ENCODE data around the gene VASN. TPM values are rescaled to one million over a fixed set of nuclear protein-coding genes. Genes with fewer than 3 reads are reported as not detected.
A peak's percentile ranks its signal among the peaks of the same experiment; 100 is the strongest.

Gene VASN
- total and polyA plus RNA-seq, 3 experiments from 2014 or later: 0.31 TPM; not detected in 2

DNA sequence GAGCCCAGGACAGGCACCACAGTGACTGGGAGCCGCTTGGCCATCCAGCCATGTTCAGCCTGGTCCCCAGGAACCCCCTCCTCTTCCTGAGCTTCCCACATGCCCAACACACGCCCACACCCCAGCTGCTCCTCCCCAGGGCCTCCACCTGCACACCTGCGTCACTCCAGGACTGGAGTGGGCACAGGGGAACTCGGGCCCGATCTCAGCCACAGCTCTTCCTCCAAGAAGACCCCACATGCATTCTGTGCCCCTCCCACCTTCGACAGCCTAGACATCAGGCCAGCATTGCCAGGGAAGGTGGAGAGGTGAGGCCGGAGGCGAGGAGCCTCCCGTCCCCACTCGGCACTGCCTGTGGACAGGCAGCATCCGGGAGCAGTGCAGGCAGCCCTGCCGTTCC, 6.0 kb upstream of the VASN start:
- Histone ChIP-seq H3K4me1 (ENCODE audit: insufficient read depth, low read length) (no peaks in the 10 kb centered on the region), H3K9me3 (ENCODE audit: low read length) (no peaks in the 10 kb centered on the region), H3K36me3 (ENCODE audit: insufficient read depth, low read length) (peaks cover 43% of the 10 kb centered on the region), H3K4me3 (ENCODE audit: low read length) (no peak overlapping the region), H3K27me3 (ENCODE audit: insufficient read depth, low read length, poor library complexity, severe bottlenecking) (no peaks in the 10 kb centered on the region), H3K27ac (ENCODE audit: low read depth, low read length) (no peak overlapping the region)
- ChIA-PET CTCF (interaction anchor here (0.7 to 1.3 kb wide), 5 partner anchors 14 to 183 kb away, joined by 3 to 4 read pairs (median 3); no protein-coding TSS in a partner anchor), POLR2A (no interaction called here)
- Mint-ChIP-seq H3K27me3 (no peaks in the 10 kb centered on the region), H3K36me3 (peaks cover 0 to 74% (median 0%) of the 10 kb centered on the region in 3 donors), H3K4me3 (no peak overlapping the region), H3K4me1 (peaks cover 0 to 17% (median 0%) of the 10 kb centered on the region in 3 donors), H3K9me3 (no peaks in the 10 kb centered on the region), H3K27ac (no peak overlapping the region)
- no peak for DNase-seq

DNA sequence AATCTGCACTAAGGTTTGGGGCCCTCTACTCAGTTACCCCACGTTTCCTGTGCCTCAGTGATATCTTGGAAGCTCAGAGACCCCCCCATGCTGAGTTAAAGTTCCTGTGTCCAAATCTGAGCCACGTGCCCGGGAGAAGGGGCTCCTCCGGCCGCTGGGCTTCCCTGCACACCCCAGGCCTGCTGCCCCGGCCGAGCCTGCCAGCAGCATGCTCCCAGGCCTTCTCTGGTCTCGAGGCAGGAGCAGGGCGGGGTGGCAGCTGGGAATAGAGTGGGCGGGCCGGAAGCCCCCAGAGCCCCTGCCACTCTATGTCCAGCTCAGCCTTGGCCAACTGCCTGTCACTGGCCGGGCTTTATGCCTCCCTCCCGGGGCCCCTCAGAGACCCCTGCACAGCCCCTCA, 5.6 kb upstream of the VASN start:
- no peaks in the 10 kb centered on the region for H3K27me3 ChIP-seq (ENCODE audit: insufficient read depth, low read length, poor library complexity, severe bottlenecking)
- H3K27ac Mint-ChIP-seq: no peak overlapping the region
- H3K27me3 Mint-ChIP-seq: no peaks in the 10 kb centered on the region
- H3K4me3 Mint-ChIP-seq: no peak overlapping the region
- peaks cover 40% of the 10 kb centered on the region for H3K36me3 ChIP-seq (ENCODE audit: insufficient read depth, low read length)
- ChIA-PET CTCF (interaction anchor here (0.7 to 1.3 kb wide), 5 partner anchors 14 to 183 kb away, joined by 3 to 4 read pairs (median 3); no protein-coding TSS in a partner anchor), POLR2A (no interaction called here)
- H3K9me3 ChIP-seq (ENCODE audit: low read length): no peaks in the 10 kb centered on the region
- H3K9me3 Mint-ChIP-seq: no peaks in the 10 kb centered on the region
- H3K4me1 Mint-ChIP-seq: peaks cover 0 to 19% (median 0%) of the 10 kb centered on the region in 3 donors
- H3K4me1 ChIP-seq (ENCODE audit: insufficient read depth, low read length): no peaks in the 10 kb centered on the region
- H3K36me3 Mint-ChIP-seq: peaks cover 0 to 70% (median 0%) of the 10 kb centered on the region in 3 donors
- no peak for DNase-seq
- no peak overlapping the region for H3K27ac ChIP-seq (ENCODE audit: low read depth, low read length)
- H3K4me3 ChIP-seq (ENCODE audit: low read length): no peak overlapping the region

DNA sequence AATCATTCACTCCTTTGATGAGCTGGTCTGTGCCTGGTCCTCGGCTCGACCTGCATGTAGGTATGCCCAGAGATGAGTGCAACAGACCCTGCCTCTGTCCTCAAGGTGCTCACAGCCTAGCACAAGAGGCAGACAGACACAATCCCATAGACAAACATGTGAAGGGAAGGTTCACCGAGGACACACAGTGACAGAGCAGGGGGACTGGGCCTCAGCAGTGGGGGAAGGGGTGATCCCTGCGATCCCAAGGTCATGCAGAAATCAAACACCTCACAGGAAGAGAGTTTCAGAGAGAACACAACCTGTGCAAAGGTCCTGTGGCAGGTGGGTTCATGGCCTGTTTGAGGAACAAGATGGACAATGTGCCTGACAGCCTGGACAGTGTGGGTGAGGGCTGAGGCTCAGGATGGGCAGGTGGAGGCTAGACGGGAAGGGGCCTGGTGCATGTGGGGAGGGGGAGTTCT, 4.2 kb upstream of the VASN start:
- no peaks in the 10 kb centered on the region for H3K9me3 Mint-ChIP-seq
- H3K4me3 Mint-ChIP-seq: peak overlapping the region in 1 of 7 donors; percentile 46
- peaks cover 0 to 59% (median 0%) of the 10 kb centered on the region in 3 donors for H3K36me3 Mint-ChIP-seq
- no peaks in the 10 kb centered on the region for H3K27me3 ChIP-seq (ENCODE audit: insufficient read depth, low read length, poor library complexity, severe bottlenecking)
- no peaks in the 10 kb centered on the region for H3K27me3 Mint-ChIP-seq
- H3K9me3 ChIP-seq (ENCODE audit: low read length): no peaks in the 10 kb centered on the region
- no peak overlapping the region for H3K4me3 ChIP-seq (ENCODE audit: low read length)
- CTCF ChIA-PET: no interaction called here
- H3K36me3 ChIP-seq (ENCODE audit: insufficient read depth, low read length): peaks cover 29% of the 10 kb centered on the region
- H3K4me1 ChIP-seq (ENCODE audit: insufficient read depth, low read length): peaks cover 3% of the 10 kb centered on the region
- H3K27ac Mint-ChIP-seq: peak overlapping the region in 3 of 8 donors; percentile 26 to 38 (median 29)
- POLR2A ChIA-PET: no interaction called here
- peaks cover 0 to 28% (median 2%) of the 10 kb centered on the region in 3 donors for H3K4me1 Mint-ChIP-seq
- DNase-seq: no peak
- no peak overlapping the region for H3K27ac ChIP-seq (ENCODE audit: low read depth, low read length)

DNA sequence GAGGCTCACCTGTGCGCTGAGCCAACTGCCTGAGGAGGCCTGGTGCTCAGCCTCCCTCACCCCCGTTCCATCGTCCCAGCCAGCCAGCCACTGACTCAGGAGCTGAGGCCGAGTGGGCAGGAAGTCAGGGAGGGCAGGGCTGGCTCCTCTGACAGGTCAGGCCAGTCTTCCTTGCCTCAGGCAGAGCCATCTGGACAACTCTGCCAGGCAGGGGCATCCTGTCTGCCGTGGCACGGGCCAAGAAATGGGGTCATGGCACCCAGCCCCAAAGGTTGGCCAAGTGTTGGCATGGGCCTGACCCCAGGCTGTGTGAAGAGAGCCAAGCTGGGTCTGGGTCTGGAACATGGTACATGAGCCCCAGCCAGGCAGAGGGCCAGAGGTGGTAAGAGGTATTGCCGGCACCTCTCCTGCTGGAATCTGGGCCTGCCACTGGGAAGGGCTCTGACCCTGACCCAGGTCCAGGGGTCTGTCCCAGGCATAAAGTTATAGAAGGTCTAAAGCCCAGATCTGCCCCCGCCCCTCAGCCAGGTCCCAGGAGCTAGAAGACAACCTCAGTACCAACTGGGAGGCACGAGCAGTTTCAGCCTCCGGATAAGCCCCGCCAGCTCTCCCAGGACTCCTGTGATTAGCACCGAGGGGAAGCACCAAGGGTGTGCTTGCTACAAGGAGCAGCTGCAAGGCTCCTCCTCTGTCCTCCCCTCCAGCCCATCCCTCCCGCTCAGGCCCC, 2.5 kb upstream of the VASN start:
- peaks cover 5 to 45% (median 9%) of the 10 kb centered on the region in 3 donors for H3K4me1 Mint-ChIP-seq
- peaks cover 22% of the 10 kb centered on the region for H3K36me3 ChIP-seq (ENCODE audit: insufficient read depth, low read length)
- H3K27ac ChIP-seq (ENCODE audit: low read depth, low read length): no peak overlapping the region
- no peaks in the 10 kb centered on the region for H3K27me3 ChIP-seq (ENCODE audit: insufficient read depth, low read length, poor library complexity, severe bottlenecking)
- H3K4me3 Mint-ChIP-seq: no peak overlapping the region
- ChIA-PET POLR2A (no interaction called here), CTCF (interaction anchor here (1.1 to 2.2 kb wide), 2 partner anchors 10 to 33 kb away, joined by 5 to 7 read pairs; no protein-coding TSS in a partner anchor)
- no peak for DNase-seq
- no peaks in the 10 kb centered on the region for H3K9me3 ChIP-seq (ENCODE audit: low read length)
- H3K9me3 Mint-ChIP-seq: no peaks in the 10 kb centered on the region
- no peaks in the 10 kb centered on the region for H3K27me3 Mint-ChIP-seq
- H3K4me1 ChIP-seq (ENCODE audit: insufficient read depth, low read length): peaks cover 18% of the 10 kb centered on the region
- peak overlapping the region in 6 of 8 donors; percentile 11 to 95 (median 63) for H3K27ac Mint-ChIP-seq
- no peak overlapping the region for H3K4me3 ChIP-seq (ENCODE audit: low read length)
- H3K36me3 Mint-ChIP-seq: peaks cover 0 to 43% (median 0%) of the 10 kb centered on the region in 3 donors

GRCh38 chr16:4370151-4370550, 1.5 kb upstream of the VASN start:
- Histone ChIP-seq H3K9me3 (ENCODE audit: low read length) (no peaks in the 10 kb centered on the region), H3K4me3 (ENCODE audit: low read length) (no peak overlapping the region), H3K27ac (ENCODE audit: low read depth, low read length) (peak overlapping the region; percentile 67), H3K36me3 (ENCODE audit: insufficient read depth, low read length) (peaks cover 16% of the 10 kb centered on the region), H3K4me1 (ENCODE audit: insufficient read depth, low read length) (peaks cover 18% of the 10 kb centered on the region), H3K27me3 (ENCODE audit: insufficient read depth, low read length, poor library complexity, severe bottlenecking) (no peaks in the 10 kb centered on the region)
- H3K27ac Mint-ChIP-seq: peak overlapping the region in 6 of 8 donors; percentile 33 to 95 (median 64)
- H3K27me3 Mint-ChIP-seq: no peaks in the 10 kb centered on the region
- ChIA-PET POLR2A (no interaction called here), CTCF (interaction anchor here (2.2 kb wide), 1 partner anchor 32 kb away, joined by 7 read pairs; no protein-coding TSS in a partner anchor)
- H3K4me1 Mint-ChIP-seq: peaks cover 5 to 54% (median 11%) of the 10 kb centered on the region in 3 donors
- peak overlapping the region in 1 of 7 donors; percentile 11 for H3K4me3 Mint-ChIP-seq
- H3K9me3 Mint-ChIP-seq: no peaks in the 10 kb centered on the region
- H3K36me3 Mint-ChIP-seq: peaks cover 0 to 34% (median 0%) of the 10 kb centered on the region in 3 donors
- no peak for DNase-seq

DNA sequence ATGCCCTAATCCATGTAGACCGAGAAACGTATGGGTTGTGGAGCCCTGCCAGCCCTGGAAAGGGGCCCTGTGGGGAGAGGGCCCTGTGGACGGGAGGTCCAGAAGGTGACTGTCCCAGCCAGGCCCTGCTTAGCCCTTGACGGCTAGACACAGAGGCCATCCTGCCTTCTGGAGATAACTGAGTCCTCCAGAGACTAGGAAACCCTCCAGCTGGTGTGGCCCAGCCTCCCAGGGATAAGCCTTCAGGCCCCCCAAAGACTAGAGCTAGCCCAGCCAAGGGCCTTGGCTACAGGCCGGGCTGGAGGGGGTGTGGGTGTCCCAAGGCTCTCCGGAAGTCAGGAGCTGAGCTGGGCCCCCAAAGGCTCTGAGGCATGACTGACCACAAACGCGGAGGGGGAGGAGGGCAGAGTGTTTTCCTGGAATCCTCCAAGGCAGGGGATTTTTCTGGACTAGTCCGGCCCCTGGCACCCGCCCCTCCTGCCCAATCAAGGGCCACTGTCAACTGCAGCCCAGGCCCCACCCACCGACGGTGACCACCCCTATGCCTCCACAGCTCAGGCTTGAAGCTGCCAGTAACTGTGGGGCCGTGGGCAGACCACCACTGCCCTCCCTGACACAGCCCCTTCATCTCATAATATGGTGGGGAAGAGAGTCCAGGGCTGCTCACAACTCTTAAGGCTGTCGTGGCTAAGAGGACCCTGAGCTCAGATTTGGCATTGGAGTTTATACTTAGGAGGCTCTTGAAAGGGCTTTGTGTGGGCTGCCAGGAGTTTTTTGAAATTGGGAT, 885 bp upstream of the VASN start:
- Histone ChIP-seq H3K27me3 (ENCODE audit: insufficient read depth, low read length, poor library complexity, severe bottlenecking) (no peaks in the 10 kb centered on the region), H3K9me3 (ENCODE audit: low read length) (no peaks in the 10 kb centered on the region), H3K4me1 (ENCODE audit: insufficient read depth, low read length) (peaks cover 18% of the 10 kb centered on the region), H3K4me3 (ENCODE audit: low read length) (no peak overlapping the region), H3K27ac (ENCODE audit: low read depth, low read length) (peak overlapping the region; percentile 67), H3K36me3 (ENCODE audit: insufficient read depth, low read length) (peaks cover 12% of the 10 kb centered on the region)
- Mint-ChIP-seq H3K4me3 (peak overlapping the region in 2 of 7 donors; percentile 16 to 27), H3K27ac (peak overlapping the region in 4 of 8 donors; percentile 23 to 78 (median 66)), H3K9me3 (no peaks in the 10 kb centered on the region), H3K4me1 (peaks cover 5 to 60% (median 13%) of the 10 kb centered on the region in 3 donors), H3K27me3 (no peaks in the 10 kb centered on the region), H3K36me3 (peaks cover 0 to 31% (median 0%) of the 10 kb centered on the region in 3 donors)
- ChIA-PET POLR2A (no interaction called here), CTCF (interaction anchor here (2.2 kb wide), 1 partner anchor 32 kb away, joined by 7 read pairs; no protein-coding TSS in a partner anchor)
- no peak for DNase-seq

- Mint-ChIP-seq H3K9me3 (no peaks in the 10 kb centered on the region), H3K4me3 (peak overlapping the region; percentile 64 to 91 (median 81)), H3K36me3 (peaks cover 0 to 22% (median 0%) of the 10 kb centered on the region in 3 donors), H3K27me3 (no peaks in the 10 kb centered on the region), H3K4me1 (peaks cover 5 to 65% (median 14%) of the 10 kb centered on the region in 3 donors), H3K27ac (peak overlapping the region in 7 of 8 donors; percentile 70 to 85 (median 78))
- ChIA-PET CTCF (interaction anchor here (2.0 to 2.9 kb wide), 2 partner anchors 13 to 31 kb away, joined by 5 to 12 read pairs; no protein-coding TSS in a partner anchor), POLR2A (no interaction called here)
- Histone ChIP-seq H3K27me3 (ENCODE audit: insufficient read depth, low read length, poor library complexity, severe bottlenecking) (no peaks in the 10 kb centered on the region), H3K4me1 (ENCODE audit: insufficient read depth, low read length) (peaks cover 18% of the 10 kb centered on the region), H3K36me3 (ENCODE audit: insufficient read depth, low read length) (peaks cover 5% of the 10 kb centered on the region), H3K27ac (ENCODE audit: low read depth, low read length) (peak overlapping the region; percentile 18), H3K4me3 (ENCODE audit: low read length) (peak overlapping the region; percentile 60), H3K9me3 (ENCODE audit: low read length) (no peaks in the 10 kb centered on the region)
- peak in 1 of 5 donors; percentile 23 for DNase-seq
These were observed 441 bp downstream of the VASN start for GRCh38 chr16:4372001-4372577.

All from CD8-positive, alpha-beta memory T cell (primary cell).